ENCODE results near the gene POU6F2.

Gene POU6F2

GRCh38 chr7:39399458-39399857 is 421.7 kb downstream of the POU6F2 start:
- Histone ChIP-seq H3K4me3 (replicated peaks; ENCODE audit: insufficient read depth, low read length) (no peak overlapping the region), H3K27ac (replicated peaks) (no peak overlapping the region), H3K27me3 (ENCODE audit: insufficient read depth, poor library complexity, severe bottlenecking) (peaks cover 7% of the 10 kb centered on the region)
- DNase-seq (ENCODE audit: low read depth in 1 of 2, low spot score in 1 of 2), result no peak
- no peak for TF ChIP-seq GABPA (IDR thresholded peaks at IDR 0.05; ENCODE audit: low read depth)
- TF ChIP-seq CTCF (IDR thresholded peaks at IDR 0.05; ENCODE audit: insufficient read depth, low read length), result no peak
- no peak for TF ChIP-seq SPI1 (IDR thresholded peaks at IDR 0.05; ENCODE audit: borderline replicate concordance, low read depth)
- TF ChIP-seq POLR2AphosphoS5 (IDR thresholded peaks at IDR 0.05; ENCODE audit: low read depth), result no peak
- no peak for TF ChIP-seq REST (IDR thresholded peaks at IDR 0.05; ENCODE audit: insufficient replicate concordance, low read depth)

- Histone ChIP-seq H3K27ac (replicated peaks) (no peak overlapping the region), H3K27me3 (ENCODE audit: insufficient read depth, poor library complexity, severe bottlenecking) (peaks cover 10% of the 10 kb centered on the region), H3K4me3 (replicated peaks; ENCODE audit: insufficient read depth, low read length) (no peak overlapping the region)
- DNase-seq (ENCODE audit: low read depth in 1 of 2, low spot score in 1 of 2), result no peak
- TF ChIP-seq POLR2AphosphoS5 (IDR thresholded peaks at IDR 0.05; ENCODE audit: low read depth) (no peak), CTCF (IDR thresholded peaks at IDR 0.05; ENCODE audit: insufficient read depth, low read length) (no peak), GABPA (IDR thresholded peaks at IDR 0.05; ENCODE audit: low read depth) (no peak), SPI1 (IDR thresholded peaks at IDR 0.05; ENCODE audit: borderline replicate concordance, low read depth) (no peak)
These were observed 422.3 kb downstream of the POU6F2 start for GRCh38 chr7:39399986-39400385.

- no peak for DNase-seq (ENCODE audit: low read depth in 1 of 2, low spot score in 1 of 2)
- no peak overlapping the region for H3K27ac ChIP-seq (replicated peaks)
- H3K4me3 ChIP-seq (replicated peaks; ENCODE audit: insufficient read depth, low read length), result no peak overlapping the region
- H3K27me3 ChIP-seq (ENCODE audit: insufficient read depth, poor library complexity, severe bottlenecking), result peaks cover 11% of the 10 kb centered on the region
- TF ChIP-seq POLR2AphosphoS5 (IDR thresholded peaks at IDR 0.05; ENCODE audit: low read depth), result no peak
These were observed 423.1 kb downstream of the POU6F2 start for GRCh38 chr7:39400836-39401235.

GRCh38 chr7:39402034-39402433 is 424.3 kb downstream of the POU6F2 start:
- TF ChIP-seq GABPA (IDR thresholded peaks at IDR 0.05; ENCODE audit: low read depth), result no peak
- no peak for TF ChIP-seq POLR2AphosphoS5 (IDR thresholded peaks at IDR 0.05; ENCODE audit: low read depth)
- TF ChIP-seq REST (IDR thresholded peaks at IDR 0.05; ENCODE audit: insufficient replicate concordance, low read depth), result no peak
- TF ChIP-seq SPI1 (IDR thresholded peaks at IDR 0.05; ENCODE audit: borderline replicate concordance, low read depth), result no peak
- no peak for TF ChIP-seq CTCF (IDR thresholded peaks at IDR 0.05; ENCODE audit: insufficient read depth, low read length)
- no peak for DNase-seq (ENCODE audit: low read depth in 1 of 2, low spot score in 1 of 2)
- Histone ChIP-seq H3K4me3 (replicated peaks; ENCODE audit: insufficient read depth, low read length) (no peak overlapping the region), H3K27me3 (ENCODE audit: insufficient read depth, poor library complexity, severe bottlenecking) (peaks cover 11% of the 10 kb centered on the region), H3K27ac (replicated peaks) (no peak overlapping the region)

All from HL-60 (cell line).